GM12878 (cell line): Measurements from ENCODE around the gene TRIM69. TPM values are rescaled to one million over a fixed set of nuclear protein-coding genes. Genes with fewer than 3 reads are reported as not detected.

Experiments
- CREB1 ChIP-seq: IDR thresholded peaks from 2 replicates; pipeline ENCODE4 v1.6.1; 2012; ENCODE audit warnings: low read depth, mild to moderate bottlenecking, inconsistent platforms
- DPF2 ChIP-seq: fragments of 450-650 bp; IDR thresholded peaks from 2 replicates; pipeline ENCODE4 v1.6.1; 2017; ENCODE audit warnings: mild to moderate bottlenecking
- EED ChIP-seq: sonication (generic); IDR thresholded peaks from 2 replicates; pipeline ENCODE4 v1.6.1; 2016; ENCODE audit warnings: antibody characterized with exemption, low read depth
- ESRRA ChIP-seq: IDR thresholded peaks from 2 replicates; pipeline ENCODE4 v1.6.1; 2012; ENCODE audit warnings: mild to moderate bottlenecking, low read length, improper control_type of control experiment
- ETV6 ChIP-seq, 2 experiments: fragments of 450-650 bp in 1 of 2; IDR thresholded peaks in 1 of 2; conservative IDR thresholded peaks in 1 of 2; 2 replicates each; pipeline ENCODE4 v1.6.1; 2014; ENCODE audit warnings: antibody characterized with exemption in 1 of 2, borderline replicate concordance in 1 of 2, low read depth in 1 of 2, mild to moderate bottlenecking in 1 of 2, moderate library complexity in 1 of 2
- FOXK2 ChIP-seq: fragments of 450-650 bp; IDR thresholded peaks from 2 replicates; pipeline ENCODE4 v1.6.1; 2017; ENCODE audit warnings: mild to moderate bottlenecking, moderate library complexity
- NFYA ChIP-seq: IDR thresholded peaks from 2 replicates; pipeline ENCODE4 v1.6.1; 2011; ENCODE audit warnings: low read depth, mild to moderate bottlenecking, low read length, improper control_type of control experiment, borderline replicate concordance
- PML ChIP-seq: IDR thresholded peaks from 2 replicates; pipeline ENCODE4 v1.6.1; 2012; ENCODE audit warnings: low read length, inconsistent platforms
- POLR2AphosphoS5 ChIP-seq: IDR thresholded peaks from 2 replicates; pipeline ENCODE4 v1.6.1; 2011; ENCODE audit warnings: mild to moderate bottlenecking, low read length, inconsistent platforms
- RBBP5 ChIP-seq: fragments of 200-600 bp; sonication (generic); conservative IDR thresholded peaks from 2 replicates; pipeline ENCODE4 v1.6.1; 2016
- RCOR1 ChIP-seq: conservative IDR thresholded peaks from 2 replicates; pipeline ENCODE4 v1.6.1; 2012; ENCODE audit warnings: low read depth, low read length, improper control_type of control experiment
- STAT3 ChIP-seq: IDR thresholded peaks from 2 replicates; pipeline ENCODE4 v1.6.1; 2011; ENCODE audit warnings: low read depth, low read length, improper control_type of control experiment
- TCF12 ChIP-seq: IDR thresholded peaks from 2 replicates; pipeline ENCODE4 v1.6.1; 2011; ENCODE audit warnings: low read depth, mild to moderate bottlenecking, low read length
- polyA plus RNA-seq, 11 experiments: library from polyadenylated mRNA; depleted of rRNA in 4 of 11; unstranded in 6 of 11; stranded (reverse) in 5 of 11; fragments of >200 nt; fragmentation: Nextera tagmentation in 4 of 11; fragmentation: Illumina TruSeq in 1 of 11; extraction: Ambion mirVana in 4 of 11; extraction: Trizol in 1 of 11; gene quantifications; 1 replicate in 1 of 11; 2 replicates in 10 of 11; pipeline versions ENCODE4 v1.2.1 to v1.2.3, GENCODE V29; 2011 to 2016; ENCODE audit warnings: inconsistent platforms in 2 of 11, missing spikeins in 2 of 11, low read depth in 1 of 11
- total RNA-seq, 4 experiments: library from RNA; depleted of rRNA in 3 of 4; stranded (reverse); fragments of >200 nt in 3 of 4; fragmentation: Illumina TruSeq in 1 of 4; extraction: Trizol in 1 of 4; gene quantifications; 2 replicates each; pipeline versions ENCODE4 v1.2.1 to v1.2.3, GENCODE V29; 2013 to 2021
- TF ChIP-seq, protein P1 (sequence below): fragments of 450-650 bp; IDR thresholded peaks from 2 replicates; pipeline ENCODE4 v1.6.1; 2017; ENCODE audit warnings: antibody characterized with exemption, mild to moderate bottlenecking, moderate library complexity
- TF ChIP-seq, protein P2 (sequence below): fragments of 450-650 bp; formaldehyde crosslinking; IDR thresholded peaks from 2 replicates; pipeline ENCODE4 v1.4.0; 2022; ENCODE audit warnings: mild to moderate bottlenecking, moderate library complexity
- TF ChIP-seq, protein P3 (sequence below), 3 experiments: IDR thresholded peaks in 2 of 3; conservative IDR thresholded peaks in 1 of 3; 2 replicates each; pipeline ENCODE4 v1.5.1; 2011; ENCODE audit warnings: low read depth in 3 of 3, low read length in 3 of 3, mild to moderate bottlenecking in 3 of 3, control low read depth in 2 of 3, moderate library complexity in 2 of 3, inconsistent platforms in 1 of 3, mixed read lengths in 1 of 3; ENCODE audit not compliant: control insufficient read depth in 2 of 3, insufficient read depth in 1 of 3; ENCODE audit errors: extremely low read depth in 1 of 3
- TF ChIP-seq, protein P4 (sequence below): IDR thresholded peaks from 2 replicates; pipeline ENCODE4 v1.6.1; 2011; ENCODE audit warnings: borderline replicate concordance, low read depth, mild to moderate bottlenecking, moderate library complexity, low read length; ENCODE audit not compliant: insufficient read depth, poor library complexity, severe bottlenecking
- TF ChIP-seq, protein P5 (sequence below): fragments of 450-650 bp; IDR thresholded peaks from 2 replicates; pipeline ENCODE4 v1.6.1; 2017; ENCODE audit warnings: mild to moderate bottlenecking, low read depth, inconsistent platforms; ENCODE audit not compliant: poor library complexity, severe bottlenecking

Gene TRIM69
- total and polyA plus RNA-seq, 10 of the 15 experiments (the other 5 are each of a cell fraction or from before 2014, with no cell fraction given): 11.2 to 52.7 (median 37.8) TPM

DNA sequence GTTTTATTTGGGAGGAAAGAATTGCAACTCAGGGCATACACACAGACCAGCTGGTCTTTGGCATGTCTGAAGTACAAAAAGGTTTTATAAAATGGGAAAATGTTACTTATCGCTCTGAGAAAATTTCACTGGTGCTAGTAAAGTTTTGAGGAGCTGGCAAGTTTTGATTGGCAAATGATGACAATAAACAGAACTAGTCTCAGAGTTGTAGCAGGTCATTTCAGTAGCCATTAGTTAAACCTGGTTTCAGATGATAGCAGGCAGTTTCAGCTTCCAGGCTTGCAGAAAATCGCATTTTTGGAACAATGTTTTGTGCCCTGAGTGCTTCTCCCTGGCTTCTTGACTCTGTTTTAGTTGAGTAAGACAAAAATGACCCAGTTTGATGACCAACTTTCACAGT lies 14.3 kb upstream of the TRIM69 start (continued):
- TF ChIP-seq RCOR1 (no peak), ESRRA (no peak), ETV6 (conservative IDR thresholded peaks at IDR 0.05 in 1 of 2, IDR thresholded peaks at IDR 0.05 in 1 of 2; ENCODE audit: borderline replicate concordance in 1 of 2, low read depth in 1 of 2) (peak in 1 of 2 experiments; percentile 55; a peak in 1 of 4 replicates), EED (peak; percentile 49; the same call in 1 of the 2 replicates), FOXK2 (no peak), DPF2 (0 out of 2 replicates have a peak, but pooled peaks have one; percentile 48), POLR2AphosphoS5 (no peak), NFYA (no peak), TCF12 (no peak), RBBP5 (no peak), CREB1 (no peak), STAT3 (no peak), PML (no peak)
- TF ChIP-seq, protein P1, sequence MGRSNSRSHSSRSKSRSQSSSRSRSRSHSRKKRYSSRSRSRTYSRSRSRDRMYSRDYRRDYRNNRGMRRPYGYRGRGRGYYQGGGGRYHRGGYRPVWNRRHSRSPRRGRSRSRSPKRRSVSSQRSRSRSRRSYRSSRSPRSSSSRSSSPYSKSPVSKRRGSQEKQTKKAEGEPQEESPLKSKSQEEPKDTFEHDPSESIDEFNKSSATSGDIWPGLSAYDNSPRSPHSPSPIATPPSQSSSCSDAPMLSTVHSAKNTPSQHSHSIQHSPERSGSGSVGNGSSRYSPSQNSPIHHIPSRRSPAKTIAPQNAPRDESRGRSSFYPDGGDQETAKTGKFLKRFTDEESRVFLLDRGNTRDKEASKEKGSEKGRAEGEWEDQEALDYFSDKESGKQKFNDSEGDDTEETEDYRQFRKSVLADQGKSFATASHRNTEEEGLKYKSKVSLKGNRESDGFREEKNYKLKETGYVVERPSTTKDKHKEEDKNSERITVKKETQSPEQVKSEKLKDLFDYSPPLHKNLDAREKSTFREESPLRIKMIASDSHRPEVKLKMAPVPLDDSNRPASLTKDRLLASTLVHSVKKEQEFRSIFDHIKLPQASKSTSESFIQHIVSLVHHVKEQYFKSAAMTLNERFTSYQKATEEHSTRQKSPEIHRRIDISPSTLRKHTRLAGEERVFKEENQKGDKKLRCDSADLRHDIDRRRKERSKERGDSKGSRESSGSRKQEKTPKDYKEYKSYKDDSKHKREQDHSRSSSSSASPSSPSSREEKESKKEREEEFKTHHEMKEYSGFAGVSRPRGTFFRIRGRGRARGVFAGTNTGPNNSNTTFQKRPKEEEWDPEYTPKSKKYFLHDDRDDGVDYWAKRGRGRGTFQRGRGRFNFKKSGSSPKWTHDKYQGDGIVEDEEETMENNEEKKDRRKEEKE: no peak
- TF ChIP-seq, protein P2, sequence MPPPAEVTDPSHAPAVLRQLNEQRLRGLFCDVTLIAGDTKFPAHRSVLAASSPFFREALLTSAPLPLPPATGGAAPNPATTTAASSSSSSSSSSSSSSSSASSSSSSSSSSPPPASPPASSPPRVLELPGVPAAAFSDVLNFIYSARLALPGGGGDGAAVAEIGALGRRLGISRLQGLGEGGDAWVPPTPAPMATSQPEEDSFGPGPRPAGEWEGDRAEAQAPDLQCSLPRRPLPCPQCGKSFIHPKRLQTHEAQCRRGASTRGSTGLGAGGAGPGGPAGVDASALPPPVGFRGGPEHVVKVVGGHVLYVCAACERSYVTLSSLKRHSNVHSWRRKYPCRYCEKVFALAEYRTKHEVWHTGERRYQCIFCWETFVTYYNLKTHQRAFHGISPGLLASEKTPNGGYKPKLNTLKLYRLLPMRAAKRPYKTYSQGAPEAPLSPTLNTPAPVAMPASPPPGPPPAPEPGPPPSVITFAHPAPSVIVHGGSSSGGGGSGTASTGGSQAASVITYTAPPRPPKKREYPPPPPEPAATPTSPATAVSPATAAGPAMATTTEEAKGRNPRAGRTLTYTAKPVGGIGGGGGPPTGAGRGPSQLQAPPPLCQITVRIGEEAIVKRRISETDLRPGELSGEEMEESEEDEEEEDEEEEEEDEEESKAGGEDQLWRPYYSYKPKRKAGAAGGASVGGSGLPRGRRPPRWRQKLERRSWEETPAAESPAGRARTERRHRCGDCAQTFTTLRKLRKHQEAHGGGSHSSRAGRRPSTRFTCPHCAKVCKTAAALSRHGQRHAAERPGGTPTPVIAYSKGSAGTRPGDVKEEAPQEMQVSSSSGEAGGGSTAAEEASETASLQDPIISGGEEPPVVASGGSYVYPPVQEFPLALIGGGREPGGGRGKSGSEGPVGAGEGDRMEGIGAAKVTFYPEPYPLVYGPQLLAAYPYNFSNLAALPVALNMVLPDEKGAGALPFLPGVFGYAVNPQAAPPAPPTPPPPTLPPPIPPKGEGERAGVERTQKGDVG (CRISPR knock-in tag): no peak
- TF ChIP-seq, protein P3, sequence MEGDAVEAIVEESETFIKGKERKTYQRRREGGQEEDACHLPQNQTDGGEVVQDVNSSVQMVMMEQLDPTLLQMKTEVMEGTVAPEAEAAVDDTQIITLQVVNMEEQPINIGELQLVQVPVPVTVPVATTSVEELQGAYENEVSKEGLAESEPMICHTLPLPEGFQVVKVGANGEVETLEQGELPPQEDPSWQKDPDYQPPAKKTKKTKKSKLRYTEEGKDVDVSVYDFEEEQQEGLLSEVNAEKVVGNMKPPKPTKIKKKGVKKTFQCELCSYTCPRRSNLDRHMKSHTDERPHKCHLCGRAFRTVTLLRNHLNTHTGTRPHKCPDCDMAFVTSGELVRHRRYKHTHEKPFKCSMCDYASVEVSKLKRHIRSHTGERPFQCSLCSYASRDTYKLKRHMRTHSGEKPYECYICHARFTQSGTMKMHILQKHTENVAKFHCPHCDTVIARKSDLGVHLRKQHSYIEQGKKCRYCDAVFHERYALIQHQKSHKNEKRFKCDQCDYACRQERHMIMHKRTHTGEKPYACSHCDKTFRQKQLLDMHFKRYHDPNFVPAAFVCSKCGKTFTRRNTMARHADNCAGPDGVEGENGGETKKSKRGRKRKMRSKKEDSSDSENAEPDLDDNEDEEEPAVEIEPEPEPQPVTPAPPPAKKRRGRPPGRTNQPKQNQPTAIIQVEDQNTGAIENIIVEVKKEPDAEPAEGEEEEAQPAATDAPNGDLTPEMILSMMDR (IDR thresholded peaks at IDR 0.05 in 2 of 3, conservative IDR thresholded peaks at IDR 0.05 in 1 of 3; ENCODE audit: control insufficient read depth in 2 of 3, extremely low read depth in 1 of 3, insufficient read depth in 1 of 3, low read depth in 3 of 3, low read length in 3 of 3): no peak
- TF ChIP-seq, protein P4, sequence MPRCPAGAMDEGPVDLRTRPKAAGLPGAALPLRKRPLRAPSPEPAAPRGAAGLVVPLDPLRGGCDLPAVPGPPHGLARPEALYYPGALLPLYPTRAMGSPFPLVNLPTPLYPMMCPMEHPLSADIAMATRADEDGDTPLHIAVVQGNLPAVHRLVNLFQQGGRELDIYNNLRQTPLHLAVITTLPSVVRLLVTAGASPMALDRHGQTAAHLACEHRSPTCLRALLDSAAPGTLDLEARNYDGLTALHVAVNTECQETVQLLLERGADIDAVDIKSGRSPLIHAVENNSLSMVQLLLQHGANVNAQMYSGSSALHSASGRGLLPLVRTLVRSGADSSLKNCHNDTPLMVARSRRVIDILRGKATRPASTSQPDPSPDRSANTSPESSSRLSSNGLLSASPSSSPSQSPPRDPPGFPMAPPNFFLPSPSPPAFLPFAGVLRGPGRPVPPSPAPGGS: peak; percentile 31
- TF ChIP-seq, protein P5, sequence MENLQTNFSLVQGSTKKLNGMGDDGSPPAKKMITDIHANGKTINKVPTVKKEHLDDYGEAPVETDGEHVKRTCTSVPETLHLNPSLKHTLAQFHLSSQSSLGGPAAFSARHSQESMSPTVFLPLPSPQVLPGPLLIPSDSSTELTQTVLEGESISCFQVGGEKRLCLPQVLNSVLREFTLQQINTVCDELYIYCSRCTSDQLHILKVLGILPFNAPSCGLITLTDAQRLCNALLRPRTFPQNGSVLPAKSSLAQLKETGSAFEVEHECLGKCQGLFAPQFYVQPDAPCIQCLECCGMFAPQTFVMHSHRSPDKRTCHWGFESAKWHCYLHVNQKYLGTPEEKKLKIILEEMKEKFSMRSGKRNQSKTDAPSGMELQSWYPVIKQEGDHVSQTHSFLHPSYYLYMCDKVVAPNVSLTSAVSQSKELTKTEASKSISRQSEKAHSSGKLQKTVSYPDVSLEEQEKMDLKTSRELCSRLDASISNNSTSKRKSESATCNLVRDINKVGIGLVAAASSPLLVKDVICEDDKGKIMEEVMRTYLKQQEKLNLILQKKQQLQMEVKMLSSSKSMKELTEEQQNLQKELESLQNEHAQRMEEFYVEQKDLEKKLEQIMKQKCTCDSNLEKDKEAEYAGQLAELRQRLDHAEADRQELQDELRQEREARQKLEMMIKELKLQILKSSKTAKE: peak; percentile 47
